Putamen (tissue), 1 donor: ENCODE results near the gene PCDH11Y.
"Not testable (repeated sequence)": the region's sequence is repeated elsewhere in the genome, so short reads cannot be mapped to it uniquely, and the experiment has no call there.

Experiments
- DNase-seq: peaks from one replicate; pipeline ENCODE4 v3.0.0-alpha.2; 2016; ENCODE audit warnings: low spot score

The PCDH11Y gene, protein sequence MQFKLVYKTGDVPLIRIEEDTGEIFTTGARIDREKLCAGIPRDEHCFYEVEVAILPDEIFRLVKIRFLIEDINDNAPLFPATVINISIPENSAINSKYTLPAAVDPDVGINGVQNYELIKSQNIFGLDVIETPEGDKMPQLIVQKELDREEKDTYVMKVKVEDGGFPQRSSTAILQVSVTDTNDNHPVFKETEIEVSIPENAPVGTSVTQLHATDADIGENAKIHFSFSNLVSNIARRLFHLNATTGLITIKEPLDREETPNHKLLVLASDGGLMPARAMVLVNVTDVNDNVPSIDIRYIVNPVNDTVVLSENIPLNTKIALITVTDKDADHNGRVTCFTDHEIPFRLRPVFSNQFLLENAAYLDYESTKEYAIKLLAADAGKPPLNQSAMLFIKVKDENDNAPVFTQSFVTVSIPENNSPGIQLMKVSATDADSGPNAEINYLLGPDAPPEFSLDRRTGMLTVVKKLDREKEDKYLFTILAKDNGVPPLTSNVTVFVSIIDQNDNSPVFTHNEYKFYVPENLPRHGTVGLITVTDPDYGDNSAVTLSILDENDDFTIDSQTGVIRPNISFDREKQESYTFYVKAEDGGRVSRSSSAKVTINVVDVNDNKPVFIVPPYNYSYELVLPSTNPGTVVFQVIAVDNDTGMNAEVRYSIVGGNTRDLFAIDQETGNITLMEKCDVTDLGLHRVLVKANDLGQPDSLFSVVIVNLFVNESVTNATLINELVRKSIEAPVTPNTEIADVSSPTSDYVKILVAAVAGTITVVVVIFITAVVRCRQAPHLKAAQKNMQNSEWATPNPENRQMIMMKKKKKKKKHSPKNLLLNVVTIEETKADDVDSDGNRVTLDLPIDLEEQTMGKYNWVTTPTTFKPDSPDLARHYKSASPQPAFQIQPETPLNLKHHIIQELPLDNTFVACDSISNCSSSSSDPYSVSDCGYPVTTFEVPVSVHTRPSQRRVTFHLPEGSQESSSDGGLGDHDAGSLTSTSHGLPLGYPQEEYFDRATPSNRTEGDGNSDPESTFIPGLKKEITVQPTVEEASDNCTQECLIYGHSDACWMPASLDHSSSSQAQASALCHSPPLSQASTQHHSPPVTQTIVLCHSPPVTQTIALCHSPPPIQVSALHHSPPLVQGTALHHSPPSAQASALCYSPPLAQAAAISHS (N-terminal part only)

DNA sequence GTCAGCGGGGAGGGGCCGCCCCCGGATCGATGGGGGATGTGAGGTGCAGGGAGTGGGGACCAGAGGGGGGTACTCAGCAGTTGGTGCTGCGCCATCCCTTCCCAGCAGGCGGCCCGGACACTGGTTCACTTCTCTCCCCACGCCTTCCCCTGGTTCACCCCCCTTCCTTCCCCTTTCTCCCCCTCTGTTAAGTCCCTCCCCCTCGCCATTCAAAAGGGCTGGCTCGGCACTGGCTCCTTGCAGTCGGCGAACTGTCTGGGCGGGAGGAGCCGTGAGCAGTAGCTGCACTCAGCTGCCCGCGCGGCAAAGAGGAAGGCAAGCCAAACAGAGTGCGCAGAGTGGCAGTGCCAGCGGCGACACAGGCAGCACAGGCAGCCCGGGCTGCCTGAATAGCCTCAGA, at the start of gene PCDH11Y:
Gene PCDH11Y, plus strand, starts transcription at position 240 of the 400 bp plus-strand sequence. CDS start 56,804 bp downstream, outside the sequence.
- DNase-seq = peak; percentile 0

DNA sequence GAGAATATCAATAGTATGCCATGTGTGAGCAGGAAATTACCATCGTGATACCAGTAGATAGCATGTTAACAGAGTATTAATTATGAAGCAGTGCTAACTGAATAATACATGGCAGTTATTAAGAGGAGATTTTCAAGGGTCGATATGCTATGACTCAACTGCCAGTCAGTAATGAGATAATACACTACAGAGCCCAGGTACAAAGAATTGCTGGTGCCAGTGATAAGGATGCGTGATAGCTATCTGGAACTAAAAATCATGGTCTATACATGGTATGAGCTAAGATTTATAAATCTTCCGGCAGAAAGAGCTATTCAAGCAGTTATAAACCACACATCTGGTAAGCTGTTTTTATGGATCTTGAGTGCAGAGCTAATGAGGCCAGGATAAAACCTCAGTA, 32.2 kb upstream of the PCDH11Y start:
- DNase-seq = not testable (repeated sequence)

DNA sequence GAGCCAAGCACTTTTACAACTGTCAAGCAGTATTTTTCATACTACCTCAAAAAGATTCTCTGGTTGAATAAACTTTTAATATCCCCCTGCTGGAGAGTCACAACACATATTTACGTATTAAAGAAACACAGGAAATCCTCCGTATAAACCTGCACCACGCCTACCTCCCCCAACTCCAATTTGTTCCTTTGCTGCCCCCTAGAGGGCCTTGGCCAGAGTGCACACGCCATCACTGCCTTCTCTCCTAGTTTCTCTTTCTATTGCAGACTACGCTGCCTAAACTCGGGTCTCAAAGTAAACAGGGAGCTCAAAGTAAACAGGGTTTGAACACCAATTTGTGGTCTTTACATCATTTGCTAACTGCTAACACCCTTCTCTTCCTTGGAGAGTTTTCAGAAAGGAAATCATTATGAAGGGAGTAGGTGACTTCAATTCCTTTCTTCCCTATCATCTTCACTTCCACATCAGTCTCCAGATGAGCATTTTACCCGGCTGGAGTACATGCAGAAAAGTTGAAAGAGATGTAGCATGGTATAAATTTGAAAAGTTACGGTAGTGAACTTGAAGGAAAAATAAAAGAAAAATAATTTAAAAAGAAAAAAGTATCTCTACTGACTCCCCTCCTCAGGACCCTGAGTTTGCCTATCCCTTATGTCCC, 8.2 kb upstream of the PCDH11Y start:
- not testable (repeated sequence) for DNase-seq

DNA sequence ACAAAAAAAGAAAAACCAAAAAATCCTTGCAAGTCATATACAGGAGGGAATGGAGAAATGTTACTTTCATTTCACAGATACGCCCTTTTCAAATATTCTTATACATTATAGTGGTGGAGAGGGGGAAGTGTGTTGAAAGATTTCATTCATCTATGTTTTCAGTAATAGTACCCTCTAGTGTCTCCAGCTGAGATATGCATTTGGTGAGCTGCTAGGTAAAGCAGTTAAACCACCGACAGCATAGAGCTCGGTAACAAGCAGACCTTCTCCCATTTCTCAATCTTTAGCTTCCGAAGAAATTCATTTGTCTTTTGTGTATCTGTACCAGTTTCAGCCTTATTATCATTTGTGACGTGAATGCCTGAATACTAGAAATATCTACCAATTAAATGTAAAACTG, 5.2 kb upstream of the PCDH11Y start:
- not testable (repeated sequence) for DNase-seq

DNA sequence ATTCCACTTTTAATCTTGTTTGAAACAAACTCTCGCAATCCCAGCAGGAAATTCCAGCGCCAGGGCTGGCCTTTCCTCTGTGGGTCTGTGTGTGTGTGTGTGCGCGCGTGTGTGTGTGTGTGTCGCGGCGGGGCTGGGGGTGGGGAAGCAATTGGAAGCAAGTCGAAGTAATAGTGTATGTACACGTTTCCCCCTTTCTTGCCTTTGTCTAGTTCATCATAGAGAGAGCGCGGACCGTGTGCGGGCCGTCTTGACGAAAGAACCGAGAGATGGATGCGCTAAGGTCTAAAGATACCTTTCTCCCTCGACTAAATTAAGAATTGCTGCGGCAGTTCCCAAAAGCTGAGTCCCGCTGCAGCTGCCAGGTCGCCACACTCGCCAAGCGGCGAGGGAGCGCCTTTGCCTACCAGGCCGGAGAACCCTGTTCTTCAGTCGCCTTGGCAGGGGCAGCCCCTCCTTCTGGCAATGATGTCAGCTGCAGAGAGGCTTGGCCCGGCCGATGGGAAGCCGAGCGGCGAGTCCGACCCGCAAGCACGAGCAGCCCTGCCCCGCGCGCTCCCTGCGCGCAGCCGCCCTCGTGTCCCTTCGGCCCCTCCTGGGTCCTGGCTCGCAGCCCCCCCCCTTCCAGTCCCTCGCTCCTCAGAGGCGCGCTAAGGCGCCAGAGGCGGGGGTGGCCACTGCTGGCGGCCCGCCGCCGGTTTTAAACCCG, 2.5 kb downstream of the PCDH11Y start:
- DNase-seq = not testable (repeated sequence)

DNA sequence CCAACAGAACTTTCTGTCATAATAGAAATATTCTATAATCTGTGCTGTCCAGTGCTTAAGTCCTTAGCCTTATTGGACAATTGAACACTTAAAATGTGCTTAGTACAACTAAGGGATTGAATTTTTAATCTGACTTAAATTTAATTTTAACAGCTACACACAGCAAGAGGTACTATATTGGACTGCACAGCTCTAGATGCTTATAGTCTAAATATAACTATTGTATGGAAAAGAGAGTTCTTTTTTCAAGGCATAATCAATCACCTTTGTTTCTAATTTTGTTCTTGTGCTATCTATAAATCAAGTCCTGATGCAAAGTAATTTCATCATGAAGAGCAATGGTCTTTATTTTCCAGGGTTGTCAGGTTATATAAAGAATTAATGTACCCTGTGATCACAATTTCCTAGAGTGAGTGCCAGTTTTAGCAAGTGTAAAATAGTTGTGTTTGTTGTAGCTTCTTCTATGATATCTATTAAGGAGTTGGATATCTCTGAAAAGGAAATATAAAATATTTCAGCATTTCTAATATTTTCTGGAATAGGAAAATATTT, 39.0 kb downstream of the PCDH11Y start:
- not testable (repeated sequence) for DNase-seq

DNA sequence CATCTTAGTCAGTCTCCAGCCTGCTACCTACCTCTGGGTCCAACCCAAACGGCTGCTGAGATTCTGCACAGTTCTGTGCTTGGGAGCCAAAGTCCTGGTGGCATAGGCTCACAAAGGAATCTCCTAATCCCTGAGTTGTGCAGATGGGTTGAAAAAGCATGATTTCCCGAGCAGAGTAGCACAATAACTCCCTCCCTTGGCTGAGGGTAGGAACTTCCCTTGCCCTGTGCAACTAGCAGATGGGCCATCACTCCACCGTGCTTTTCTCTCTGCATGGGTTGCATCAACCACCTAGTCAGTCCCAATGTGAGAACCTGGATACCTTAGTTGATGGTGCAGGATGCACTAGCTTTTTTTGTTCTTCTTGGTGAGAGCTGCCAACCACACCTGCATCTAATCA, 82.9 kb downstream of the PCDH11Y start:
- DNase-seq = not testable (repeated sequence)

DNA sequence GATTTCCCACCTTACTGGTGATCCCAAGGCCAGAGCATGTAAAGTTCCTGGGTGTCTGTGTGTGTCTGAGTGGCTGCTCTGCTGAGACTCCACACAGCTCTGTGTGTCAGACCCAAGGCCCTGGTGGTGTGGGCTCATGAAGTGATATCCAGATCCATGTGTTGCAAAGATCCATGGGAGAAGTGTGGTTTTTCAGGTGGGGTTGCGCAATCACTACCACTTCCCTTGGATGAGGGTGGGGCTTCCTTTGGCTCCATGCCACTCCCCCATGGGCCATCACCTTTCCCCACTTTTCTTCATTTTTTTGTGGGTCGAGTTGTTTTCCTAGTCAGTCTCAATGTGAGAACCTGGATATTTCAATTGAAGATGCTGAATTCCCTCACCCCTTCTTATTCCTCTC, 182.9 kb downstream of the PCDH11Y start:
- not testable (repeated sequence) for DNase-seq

DNA sequence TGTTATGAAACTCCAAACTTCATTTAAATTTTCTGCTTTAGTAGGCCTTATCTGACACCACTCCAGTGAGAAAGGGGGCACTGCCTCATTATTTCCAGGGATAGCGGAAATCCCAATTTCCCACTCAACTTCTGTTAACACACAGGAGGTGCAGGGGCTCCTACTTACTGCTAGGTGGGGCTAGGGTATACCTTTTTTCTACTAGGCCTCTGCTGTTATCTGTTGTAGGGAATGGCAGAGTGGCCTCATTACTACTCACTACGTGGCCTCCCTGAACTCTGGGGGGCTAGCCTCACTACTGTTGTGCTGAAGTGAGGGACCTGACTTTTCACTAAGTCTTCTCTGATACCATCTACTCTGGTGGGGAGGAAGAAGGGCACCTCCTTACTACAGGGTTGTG, 215.0 kb downstream of the PCDH11Y start:
- DNase-seq = not testable (repeated sequence)

DNA sequence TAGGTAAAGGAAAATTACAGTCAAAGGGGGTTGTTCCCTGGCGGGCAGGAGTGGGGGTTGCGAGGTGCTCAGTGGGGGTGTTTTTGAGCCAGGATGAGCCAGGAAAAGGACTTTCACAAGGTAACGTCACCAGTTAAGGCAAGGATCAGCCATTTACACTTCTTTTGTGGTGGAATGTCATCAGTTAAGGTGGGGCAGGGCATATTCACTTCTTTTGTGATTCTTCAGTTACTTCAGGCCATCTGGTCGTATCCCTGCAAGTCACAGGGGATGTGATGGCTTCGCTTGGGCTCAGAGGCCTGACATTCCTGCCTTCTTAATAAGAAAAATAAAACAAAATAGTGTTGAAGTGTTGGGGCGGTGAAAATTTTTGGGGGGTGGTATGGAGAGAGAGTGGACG, 324.8 kb downstream of the PCDH11Y start:
- DNase-seq = not testable (repeated sequence)

DNA sequence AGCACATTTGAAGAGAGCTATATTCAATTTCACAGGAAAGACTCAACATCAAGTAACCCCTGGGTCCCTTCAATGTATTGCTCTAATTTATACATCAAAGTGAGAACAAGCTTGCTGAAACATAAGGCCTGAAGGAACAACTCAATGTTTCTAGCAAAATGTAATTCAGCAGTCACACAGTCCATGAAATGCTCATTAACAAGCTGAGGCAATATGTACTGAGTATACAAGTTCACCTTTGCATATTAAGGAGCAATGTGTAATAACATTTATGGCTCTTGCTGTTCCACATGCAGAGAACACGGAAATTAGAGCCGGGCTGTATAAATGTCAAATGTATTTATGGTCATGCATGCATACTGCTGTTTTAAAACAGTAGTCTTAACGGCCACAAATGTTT, 342.1 kb downstream of the PCDH11Y start:
- DNase-seq = not testable (repeated sequence)

DNA sequence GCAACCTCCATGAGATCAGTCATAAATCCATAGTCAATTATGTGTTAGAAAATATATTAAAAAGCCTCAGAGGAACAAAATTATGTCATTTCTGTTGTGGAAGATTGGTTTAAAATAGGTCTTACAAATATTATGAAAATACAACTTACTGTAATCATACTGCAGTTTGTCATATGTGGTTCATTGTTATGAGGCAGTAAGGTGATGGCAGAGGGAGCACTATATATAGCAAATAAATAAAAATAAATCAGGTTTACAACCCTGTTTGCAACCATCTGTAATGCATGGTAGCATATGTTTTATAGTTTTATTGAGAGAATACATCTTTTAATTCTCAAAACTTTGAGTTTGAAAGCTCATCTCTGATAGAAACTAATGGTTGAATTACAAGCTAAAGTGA, 543.6 kb downstream of the PCDH11Y start:
- DNase-seq = not testable (repeated sequence)

DNA sequence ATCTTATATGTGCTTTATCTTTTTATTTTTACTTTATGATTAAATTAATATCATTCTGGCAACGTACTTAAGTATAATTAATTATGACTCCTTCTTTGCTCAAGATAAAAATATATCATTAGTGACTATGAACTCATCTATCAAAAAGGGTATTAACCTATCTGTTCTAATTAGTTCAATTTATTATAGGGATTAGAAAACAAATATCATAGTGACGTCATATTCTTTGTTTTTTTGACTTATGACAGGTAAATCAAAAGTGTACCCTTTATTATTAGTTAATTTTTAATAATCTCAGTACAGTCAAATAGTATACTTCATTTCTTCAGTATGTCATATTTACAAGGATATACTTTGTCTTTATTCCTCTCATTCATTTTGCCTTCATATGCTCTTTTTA, 638.5 kb downstream of the PCDH11Y start:
- DNase-seq = not testable (repeated sequence)

DNA sequence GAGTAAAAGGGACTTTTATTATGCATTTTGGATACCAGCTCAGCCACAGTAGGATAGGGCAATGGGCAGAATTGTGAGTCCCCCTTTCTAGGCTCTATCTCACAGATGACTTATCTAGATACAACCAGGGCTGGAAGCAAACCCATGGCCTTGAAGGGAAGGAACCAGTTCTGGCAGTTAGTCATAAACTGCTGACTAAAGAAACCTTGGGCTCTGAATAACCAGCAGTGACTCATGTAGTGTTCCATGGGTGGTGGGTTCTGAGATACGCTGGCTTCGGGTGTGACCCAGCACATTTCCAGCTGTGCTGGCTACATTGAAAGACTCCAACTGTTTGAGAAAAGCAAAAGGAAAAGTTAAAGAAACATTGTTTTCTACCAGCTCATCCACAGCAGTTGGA, 679.2 kb downstream of the PCDH11Y start:
- not testable (repeated sequence) for DNase-seq

DNA sequence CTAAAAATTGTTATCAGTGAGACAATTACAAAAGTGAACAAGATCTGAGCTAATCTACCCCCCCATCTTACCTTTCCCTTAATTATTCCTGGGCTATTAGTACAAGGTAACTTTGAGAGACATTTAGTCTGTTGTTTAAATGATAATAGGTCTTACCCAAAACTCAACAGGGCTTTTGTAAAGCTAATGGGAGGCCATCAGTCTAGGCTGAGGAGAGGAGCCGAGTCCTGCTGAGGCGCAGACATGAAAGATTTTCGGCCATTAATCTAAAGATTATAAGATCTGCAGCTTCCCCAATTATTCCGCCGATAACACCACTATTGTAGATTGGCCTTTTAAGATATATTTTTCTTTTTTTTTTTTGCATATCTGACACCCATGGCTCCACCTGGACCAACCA, 708.6 kb downstream of the PCDH11Y start:
- DNase-seq = not testable (repeated sequence)

DNA sequence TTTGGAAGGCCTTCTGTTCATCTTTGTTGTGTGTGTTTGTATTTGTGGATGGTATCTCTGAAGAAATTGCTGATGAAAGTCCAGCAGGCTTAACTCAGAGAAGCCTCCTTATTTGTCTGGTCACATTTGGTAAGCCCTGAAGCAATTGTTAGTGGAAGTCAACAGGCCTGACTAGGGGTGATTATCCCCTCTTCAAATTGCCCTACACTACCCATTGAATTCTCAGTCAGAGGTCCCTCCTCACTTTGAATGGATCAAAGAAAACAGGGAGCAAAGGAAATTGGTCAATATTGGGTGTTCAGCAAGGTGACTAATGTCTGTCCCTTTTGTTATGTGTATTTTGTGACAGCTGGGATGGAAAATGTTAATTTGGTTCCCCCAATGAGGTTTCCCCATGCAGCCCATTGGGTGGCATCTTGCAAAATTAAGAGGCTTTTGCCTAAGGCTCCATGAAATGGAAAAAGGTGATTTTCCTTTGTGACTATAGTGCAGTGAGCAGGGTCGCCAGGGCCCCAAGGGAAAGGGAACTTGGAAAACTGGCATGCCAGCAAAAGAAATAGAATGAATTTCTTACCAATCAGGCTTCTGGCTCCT, 709.8 kb downstream of the PCDH11Y start:
- DNase-seq = not testable (repeated sequence)

DNA sequence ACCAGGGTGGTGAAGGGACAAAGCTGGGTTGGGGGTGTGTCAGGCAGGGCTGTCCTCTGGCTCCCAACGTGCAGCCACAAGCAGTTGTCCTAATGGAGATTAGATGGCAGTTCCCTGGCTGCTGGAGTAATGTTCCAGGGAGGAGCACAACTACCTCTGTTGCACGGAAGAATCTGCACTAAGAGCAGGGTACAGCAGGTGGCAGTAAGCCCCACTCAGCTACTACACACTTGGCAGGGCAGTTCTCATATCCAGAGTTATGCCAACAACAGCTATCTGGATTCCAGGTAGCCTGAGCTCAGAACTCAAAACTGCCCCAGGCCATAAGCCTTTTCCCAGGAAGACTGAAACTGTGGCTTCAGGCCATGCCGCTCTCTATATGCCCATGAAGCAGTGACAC, 761.3 kb downstream of the PCDH11Y start:
- DNase-seq = not testable (repeated sequence)

DNA sequence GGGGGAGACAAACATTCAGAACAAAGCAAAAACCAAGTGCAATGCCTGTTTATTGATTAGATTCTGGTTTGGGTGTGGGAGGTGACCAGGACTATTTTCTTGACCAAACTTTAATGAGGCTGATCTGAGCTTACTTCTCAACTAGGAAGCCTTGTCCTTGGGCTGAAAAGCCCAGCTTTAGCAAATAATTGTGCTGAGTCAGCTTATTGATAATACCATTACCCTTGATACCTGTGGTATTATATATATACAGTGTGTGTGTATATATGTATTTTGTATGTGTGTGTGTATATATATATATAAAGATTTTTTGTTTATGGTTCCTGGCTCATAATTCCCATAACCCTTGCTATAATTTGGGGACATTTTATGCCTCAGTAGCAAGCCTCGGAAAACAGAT, 776.4 kb downstream of the PCDH11Y start:
- DNase-seq = not testable (repeated sequence)
